Stimulated activated CD8-positive, alpha-beta memory T cell treated with anti-CD3 and anti-CD28 coated beads, Interleukin-2, amount 100 ng/mL, for 1 hour (primary cell): ENCODE measurements around the gene INMT.

Source experiments
- DNase-seq, 2 donors: peaks; one replicate each; pipeline ENCODE4 v3.0.0-alpha.2; 2020; ENCODE audit warnings: low read depth in 2 of 2

The INMT gene

DNA sequence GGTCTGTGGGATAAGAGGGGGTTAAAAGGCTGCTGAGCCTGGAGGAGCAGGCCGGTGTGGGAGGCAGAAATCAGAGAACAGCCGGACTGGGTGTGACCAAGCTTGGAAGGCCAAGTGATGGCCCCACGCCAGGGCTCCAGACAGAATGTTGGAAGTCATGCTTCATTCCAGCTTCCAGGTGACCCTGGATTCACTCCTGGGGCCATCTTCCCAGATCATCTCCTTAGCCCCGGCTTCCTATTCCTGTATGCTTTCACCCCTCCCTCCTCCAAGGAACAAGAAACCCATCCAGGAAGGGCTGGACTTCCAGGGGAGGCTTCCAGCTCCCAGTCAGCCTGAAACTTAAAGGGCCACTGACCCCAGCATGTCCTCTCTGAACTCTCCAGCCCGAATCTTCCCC, 1.0 kb downstream of the INMT start:
- no peak for DNase-seq

DNA sequence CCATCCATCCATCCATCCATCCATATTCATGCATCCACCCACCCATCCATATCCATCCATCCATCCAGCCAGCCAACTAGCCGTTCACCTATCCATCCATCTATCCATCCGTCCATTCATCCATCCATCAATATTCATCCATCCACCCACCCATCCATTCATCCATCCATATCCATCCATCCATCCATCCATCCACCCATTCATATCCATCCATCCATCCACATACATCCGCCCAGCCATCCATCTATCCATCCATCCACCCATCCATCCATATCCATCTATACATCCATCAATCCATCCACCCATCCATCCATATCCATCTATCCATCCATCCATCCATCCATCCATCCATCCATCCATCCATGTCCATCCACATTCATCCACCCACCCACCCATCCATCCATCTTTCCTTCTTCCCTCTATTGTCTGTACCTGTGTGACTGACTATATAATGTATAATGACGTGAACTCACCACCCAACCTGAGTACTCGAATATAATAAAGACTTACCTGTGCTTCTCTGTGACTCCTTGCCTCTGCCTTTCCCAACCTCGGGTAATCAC, 2.5 kb downstream of the INMT start:
- no peak for DNase-seq

DNA sequence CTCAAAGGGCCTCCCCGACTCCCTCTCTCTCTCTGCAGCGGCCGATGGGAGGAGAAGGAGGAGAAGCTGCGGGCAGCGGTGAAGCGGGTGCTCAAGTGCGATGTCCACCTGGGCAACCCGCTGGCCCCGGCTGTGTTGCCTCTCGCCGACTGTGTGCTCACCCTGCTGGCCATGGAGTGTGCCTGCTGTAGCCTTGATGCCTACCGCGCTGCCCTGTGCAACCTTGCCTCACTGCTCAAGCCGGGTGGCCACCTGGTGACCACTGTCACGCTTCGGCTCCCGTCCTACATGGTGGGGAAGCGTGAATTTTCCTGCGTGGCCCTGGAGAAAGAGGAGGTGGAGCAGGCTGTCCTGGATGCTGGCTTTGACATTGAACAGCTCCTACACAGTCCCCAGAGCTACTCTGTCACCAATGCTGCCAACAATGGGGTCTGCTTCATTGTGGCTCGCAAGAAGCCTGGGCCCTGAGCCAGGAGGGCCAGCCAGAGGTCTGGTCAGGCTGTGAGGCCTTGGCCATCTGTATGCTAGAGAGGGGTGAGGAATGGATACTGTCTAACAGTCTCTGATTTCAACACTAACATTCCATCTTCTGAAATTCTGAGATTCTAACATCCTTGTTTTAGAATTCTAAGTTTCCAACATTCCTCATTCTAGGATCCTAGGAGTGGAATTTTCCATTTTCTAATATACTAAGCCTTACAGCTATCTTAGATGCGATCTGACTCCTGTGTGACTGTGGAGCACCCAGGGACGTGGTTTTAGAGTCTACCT, 3.6 kb downstream of the INMT start:
- no peak for DNase-seq

DNA sequence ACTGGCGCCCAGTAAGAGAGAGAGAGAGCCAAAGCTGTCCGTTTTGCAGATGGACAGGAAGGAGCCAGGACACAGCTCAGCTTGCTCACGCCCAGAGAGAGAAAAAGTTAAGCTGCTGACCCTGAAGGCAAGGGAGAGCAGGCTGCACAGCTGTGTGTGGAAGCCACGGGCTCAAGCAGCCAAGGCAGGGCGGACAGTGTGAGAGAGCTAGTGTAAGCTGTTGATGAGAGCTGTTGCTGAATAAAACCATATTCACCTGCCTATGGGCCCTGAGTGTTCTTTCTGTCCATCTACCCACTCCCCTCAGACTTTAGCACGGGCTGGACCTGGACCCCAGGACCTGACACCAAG, 5.4 kb downstream of the INMT start:
- no peak for DNase-seq

DNA sequence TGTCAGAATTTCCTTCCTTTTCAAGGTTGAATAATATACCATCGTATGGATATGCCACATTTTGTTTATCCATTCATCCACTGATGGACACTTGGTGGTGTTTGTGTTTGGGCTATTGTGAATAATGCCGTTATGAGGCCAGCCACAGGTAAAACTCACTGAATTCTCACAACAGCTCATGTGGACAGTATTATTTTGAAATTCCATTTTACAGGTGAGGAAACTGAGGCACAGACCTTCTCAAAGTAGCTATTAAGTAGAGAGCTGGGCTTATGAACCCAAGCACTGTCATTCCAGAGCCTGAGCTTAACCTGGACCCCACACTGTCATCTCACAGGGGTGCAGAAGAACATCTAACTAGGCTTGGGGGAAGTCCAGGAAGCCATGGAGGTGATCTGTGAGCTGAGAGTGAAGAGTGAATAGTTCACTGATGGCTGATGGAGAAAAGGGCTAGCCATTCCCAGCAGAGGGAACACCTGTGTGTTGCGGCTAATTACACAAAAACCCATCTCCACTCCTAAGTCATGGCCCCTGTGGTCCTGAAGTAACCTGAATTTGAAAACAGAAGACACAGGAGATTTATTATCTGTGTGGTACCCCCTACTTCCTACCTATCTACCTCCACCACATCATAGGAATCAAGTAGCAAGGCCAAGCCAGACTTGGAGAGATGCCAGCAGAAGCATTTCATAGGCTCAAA, 8.7 kb downstream of the INMT start:
- DNase-seq: no peak

DNA sequence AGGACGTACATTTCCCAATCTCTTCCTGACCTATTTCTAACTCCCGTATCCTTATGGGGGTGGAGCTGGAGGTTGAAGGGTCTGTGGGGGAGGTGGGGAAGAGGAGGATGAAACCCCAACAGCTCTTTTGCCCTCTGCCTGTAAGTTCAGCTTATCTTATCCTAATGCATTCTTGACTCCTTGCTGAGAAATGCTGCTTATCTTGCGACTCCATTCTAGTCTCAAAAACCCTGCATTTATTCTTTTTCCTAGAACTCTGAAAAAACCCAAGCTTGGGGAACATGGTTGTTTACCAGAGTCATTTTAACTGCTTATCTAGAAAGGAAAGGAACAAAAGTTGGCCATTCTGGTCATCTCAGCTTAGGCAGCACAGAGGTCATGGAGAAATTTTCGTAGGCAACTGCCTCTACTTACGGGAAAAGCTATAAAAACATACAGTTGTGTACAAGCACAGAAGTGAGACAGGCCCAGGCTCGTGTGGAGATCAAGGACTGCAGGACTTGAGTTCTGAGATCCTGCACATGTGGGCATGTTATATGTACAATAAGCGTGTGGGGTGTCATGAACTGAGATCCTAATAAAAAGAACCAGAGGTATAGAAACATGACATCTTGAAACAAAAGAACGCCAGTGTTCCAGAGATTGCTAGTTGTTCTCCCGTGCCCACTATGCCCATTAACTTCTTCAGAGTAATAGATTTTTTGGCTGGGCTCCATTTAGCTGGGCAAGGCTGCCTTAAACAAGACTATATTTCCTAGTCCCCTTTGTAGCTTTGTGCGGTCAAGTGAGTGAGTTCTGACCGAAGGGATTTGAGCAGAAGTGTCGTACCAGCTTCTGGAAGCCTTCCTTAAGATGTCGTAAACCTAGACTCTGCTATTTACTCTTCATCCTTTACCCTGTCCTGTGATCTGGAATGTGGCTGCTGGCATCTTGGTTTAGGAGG, 9.6 kb downstream of the INMT start:
- DNase-seq: no peak

DNA sequence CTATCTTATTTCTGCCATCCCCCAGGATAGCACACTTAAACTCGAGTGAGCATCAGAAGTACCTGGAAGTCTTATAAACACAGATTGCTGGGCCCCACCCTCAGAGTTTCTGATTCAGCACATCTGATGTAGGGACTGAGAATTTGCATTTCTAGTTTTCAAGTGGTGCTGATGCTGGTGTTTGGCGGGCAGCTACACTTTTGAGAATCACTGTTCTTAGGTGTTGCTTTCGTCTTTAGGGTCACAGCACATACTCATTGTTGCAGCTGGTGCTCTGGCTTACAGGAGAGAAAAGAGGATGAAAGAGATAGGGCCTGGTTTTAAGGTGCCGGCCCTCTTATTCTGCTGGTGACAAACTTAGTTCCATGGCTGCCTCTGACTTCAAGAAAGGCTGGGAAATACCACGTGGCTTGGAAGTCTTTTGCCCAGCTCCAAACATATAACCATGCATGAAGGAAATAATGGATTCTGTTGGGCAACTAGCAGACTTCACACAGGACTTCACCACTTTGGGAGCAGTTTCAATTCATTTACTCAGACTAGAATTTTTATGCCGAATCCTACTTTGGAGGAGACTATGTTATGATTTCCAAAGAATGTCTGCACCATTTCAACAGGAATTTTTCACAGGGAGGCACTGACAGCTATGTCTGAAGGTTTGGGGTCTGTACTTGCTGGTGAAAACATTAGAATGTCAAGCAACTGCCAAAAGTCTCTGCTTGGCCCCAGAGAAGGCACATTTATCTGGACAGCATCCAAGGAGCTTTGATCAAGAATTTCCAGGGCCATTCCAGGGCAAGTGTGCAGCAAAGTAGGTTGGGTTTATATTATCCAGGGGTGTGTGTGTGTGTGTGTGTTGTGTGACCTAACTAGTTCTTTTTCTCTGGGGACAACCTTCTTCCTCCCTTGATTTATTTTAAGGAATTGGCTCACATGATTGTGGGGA, 12.4 kb downstream of the INMT start:
- no peak for DNase-seq

DNA sequence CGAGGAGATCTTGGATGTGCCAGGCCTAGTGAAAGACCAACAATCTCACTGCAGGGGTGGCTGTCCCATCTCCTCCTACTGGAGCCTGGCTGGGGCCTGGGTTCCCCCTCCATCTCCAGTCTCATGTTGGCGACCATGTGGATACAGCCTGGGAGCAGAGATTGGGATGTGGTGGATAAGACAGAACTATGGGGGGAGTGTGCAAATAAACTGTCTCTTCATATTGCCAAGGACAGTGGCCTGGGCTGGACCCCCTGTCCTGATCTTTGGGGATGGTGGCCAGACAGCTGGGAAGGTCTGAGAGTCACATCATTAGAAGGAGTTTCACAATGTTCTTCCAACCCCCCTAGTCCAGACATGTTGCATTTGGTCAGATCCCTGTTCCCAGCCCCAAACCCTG, 13.5 kb downstream of the INMT start:
- DNase-seq: no peak

DNA sequence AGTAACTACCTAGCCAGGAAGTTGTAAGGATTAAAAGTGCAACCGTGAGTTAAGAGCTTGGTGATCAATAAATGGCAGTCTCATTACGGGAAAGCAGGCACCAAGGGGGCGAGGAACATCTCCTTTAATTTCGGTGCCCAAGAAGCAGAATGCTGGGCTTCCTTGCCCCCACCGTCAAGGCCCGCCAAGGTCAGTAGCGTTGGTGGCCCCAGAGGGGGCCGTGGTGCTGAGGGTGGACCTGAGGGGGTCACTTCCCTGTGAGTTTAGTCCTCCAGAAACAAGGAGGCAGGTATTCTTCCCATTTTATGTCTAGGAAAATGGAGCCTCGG, 18.9 kb downstream of the INMT start:
- no peak for DNase-seq

DNA sequence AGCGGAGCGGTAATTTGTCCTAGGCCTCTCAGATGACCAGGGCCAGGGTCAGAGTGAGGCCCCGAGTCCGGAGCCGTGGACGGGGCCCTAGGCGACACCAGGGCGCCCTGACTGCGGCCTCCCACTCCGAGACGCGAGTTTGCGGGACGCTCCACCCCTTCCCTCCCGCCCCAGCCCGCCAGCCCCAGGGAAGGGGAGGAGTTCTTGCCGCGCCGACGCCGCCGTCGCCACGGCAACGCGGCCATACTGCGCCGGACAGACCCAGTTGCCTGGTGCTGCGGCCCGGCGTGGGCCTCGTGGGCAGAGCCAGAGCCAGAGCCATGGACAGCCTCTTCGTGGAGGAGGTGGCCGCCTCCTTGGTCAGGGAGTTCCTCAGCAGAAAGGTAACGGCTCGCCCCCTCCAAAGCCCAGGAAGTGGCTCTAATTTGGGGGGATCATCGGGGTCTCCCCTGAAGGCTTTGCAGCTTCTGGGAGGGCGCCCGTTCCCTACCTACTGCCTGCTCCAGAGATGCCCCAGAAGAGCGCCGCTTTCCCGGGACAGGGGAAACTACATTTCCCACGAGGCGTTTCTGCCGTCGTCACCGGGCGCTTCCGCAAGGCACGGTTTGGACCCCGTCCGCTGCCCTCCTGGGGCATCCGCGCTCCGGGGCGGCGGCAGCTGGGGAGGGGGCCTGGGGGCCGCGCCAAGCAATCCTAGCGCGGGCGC, 19.4 kb downstream of the INMT start, which contains the start of gene MINDY4:
Gene MINDY4, plus strand, starts transcription at position 244 of the 706 bp plus-strand sequence. Its CDS starts 77 bp downstream, at position 321.
- DNase-seq: peak; percentile 28 to 32

DNA sequence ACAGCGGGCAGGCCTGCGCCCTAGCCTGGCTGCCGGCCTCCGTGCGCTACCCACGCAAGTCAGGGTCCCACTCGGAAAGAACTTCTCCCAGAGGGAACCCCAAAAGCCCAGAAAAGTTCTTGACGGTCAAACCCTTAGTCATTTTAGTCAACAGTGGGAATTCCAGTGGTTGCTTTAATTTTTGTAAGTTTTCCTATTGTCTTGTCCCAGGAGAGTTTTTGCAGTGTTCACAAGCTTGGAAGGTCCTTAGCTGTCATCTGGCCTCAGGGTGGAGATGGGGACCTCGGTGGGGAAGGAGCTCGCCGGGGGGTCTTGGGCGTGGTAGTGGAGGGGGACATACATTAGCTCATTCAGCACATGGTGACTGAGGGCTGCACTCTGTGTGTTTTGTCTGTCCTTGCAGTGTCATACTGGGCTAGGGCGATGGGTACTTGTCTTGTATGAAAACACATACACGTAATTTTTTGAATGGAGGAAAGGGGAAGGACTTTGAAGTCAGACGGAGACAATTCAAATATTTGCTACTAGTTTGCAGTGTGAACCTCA, 20.0 kb downstream of the INMT start:
- DNase-seq: no peak

DNA sequence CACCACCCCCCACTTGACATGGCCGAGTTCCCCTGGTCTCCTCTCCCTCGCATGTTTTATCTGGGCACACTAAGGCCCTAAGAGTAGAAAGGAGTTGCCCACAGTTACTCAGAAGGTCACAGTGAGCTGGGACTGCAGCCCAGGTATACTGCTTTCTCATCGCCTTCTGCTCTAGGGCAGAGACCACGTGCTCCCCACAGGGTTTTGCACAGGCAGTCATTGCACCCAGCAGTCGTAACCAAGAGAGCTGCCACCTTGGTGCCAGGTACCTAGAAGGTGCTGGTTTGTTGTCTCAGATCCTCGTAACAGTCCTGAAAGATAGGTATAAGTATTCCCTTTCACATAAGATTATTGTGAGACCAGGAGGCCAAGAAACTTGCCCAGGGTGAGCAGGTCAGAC, 21.0 kb downstream of the INMT start:
- DNase-seq: no peak

DNA sequence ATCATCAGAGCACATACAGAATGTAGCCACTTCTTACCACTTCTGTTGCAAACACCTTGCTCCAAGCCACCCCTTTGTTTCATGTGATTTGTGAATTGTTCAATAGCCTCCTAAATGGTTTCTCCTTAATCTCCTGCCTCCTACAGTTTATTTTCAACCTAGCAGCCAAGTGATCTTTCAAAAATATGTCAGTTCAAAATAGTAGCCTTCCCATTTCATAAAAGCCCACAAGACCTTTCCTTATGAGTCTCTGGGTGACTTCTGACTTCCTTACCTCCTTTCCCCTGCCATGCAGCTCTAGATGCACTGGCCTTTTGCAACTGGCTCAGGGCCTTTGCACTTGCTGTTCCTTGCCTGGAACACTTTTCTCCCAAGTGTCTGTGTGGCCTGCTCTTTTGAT, 24.1 kb downstream of the INMT start:
- DNase-seq: no peak

DNA sequence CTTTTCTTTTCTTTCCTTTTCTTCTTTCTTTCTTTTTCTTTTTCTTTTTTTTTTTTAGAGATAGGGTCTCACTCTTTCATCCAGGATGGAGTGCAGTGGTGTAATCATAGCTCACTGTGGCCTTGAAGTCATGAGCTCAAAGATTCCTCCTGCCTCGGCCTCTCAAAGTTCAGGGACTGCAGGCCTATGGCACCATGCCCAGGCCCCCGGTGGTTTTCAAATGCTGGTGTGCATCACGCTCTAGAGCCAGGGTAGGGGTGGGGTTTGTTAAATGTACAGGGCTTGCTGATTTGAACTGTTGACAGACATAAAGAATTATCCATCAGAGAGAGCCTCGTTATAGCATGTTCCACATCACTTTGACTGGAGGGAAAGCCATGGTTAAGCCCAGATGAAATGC, 25.0 kb downstream of the INMT start:
- DNase-seq: no peak

DNA sequence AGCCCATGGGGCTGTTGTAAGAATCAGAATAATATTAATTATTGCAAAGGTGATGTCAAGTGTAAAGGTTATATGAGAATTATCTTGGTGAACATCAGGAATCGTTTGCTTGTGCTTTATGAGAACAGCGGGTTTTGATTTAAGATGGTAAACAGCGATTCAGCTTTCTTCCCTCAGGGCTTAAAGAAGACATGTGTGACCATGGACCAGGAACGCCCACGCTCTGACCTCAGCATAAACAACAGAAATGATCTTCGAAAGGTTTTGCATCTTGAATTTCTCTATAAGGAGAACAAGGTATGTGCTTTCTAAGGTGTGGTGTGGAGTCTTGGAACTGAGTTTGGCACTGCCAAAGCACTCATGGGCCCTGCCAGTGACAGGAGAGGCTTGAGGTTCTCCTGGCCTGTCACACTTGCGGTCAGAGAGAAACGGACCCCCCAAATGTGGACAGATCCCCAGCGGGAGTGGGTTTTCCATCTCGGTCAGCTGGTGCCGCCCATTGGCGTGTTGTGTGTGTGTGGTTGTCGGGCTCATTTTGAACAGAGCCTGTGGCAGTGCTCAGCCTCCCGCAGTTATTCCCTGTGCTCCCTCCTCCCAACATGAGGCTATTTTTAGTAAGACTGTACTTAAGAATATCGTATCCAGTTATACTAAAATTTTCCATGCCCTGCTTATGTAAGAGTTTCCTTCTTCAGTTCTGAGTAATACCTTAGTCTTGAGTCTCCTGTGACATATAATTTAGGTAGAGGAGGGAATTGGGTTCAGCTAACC, 26.5 kb downstream of the INMT start:
- no peak for DNase-seq

DNA sequence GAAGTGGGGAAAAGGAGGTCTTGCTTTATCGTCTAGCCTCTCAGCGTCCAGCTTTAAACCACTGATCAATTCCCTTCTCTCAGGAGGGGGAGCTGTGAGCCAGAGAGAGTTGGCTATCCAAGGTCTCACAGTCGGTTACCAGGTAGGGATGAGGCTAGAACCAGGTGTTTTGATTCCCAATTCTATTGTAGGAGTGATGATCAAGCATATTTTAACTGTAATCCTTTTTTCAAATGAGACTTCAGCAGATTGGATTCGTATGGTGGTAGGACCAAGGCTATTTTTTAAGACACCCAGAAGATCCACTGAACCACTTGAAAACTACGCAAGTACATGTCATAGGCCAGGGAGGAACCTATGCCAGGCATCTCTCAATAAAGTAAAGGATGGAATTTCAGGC, 27.6 kb downstream of the INMT start:
- DNase-seq: no peak

DNA sequence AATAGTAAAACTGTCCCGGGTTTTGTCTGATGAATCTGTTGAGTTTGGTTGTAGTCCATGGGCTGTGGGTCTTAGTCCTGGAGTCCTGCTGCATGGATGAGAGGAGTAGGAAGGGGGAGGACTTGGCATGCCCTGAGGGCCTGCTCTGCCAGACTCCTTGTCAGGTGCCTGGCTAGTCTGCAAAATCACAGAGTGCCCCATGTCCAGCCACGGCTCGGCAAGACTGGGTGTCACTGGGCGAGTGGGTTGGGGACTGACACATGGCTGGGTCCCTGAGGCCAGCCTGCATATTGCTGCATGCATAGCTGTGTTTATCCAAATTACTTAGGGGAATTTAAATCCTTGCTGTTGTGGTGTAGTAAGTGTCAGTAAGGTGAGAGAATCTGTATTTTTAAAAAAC, 29.0 kb downstream of the INMT start:
- DNase-seq: no peak

DNA sequence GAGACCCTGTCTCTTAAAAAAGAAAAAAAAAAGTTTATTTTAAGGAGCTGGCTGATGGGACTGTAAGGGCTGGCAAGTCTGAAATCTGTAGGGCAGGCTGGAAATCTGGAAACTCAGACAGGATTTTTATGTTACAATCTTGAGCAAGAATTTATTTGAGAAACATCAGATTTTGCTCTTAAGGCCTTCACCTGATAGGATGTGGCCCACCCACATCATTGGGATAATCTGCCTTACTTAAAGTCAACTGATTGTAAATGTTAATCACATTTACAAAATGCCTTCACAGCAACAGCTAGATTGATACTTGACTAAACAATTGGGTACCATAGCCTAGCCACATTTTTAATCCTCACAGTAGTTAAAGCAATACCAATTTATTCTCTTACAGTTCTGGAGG, 30.8 kb downstream of the INMT start:
- DNase-seq: no peak

DNA sequence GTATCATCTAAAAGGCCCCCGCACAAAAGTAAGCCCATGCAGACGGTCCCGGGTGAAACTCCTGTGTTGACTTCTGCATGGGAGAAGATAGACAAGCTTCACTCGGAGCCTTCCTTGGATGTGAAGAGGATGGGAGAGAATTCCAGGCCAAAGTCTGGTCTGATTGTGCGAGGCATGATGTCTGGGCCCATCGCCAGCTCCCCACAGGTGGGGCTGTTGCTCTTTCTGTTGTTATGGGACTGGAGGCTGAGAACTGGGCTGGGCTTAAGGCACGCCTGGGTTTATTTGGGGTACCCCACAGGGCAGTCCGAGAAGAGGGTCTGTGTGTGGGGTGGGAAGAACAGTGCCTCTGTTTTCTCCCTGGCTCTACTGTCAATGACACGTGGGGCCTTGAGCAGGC, 33.9 kb downstream of the INMT start:
- DNase-seq: no peak
